Loucy (cell line): ENCODE results near the gene AEBP2.
"Not testable (repeated sequence)": the region's sequence is repeated elsewhere in the genome, so short reads cannot be mapped to it uniquely, and the experiment has no call there.

Source experiments
- H2AFZ ChIP-seq: fragments of 200-600 bp; sonication (generic); 2 replicates; pipeline ENCODE4 v1.6.0; 2016; ENCODE audit warnings: antibody characterized with exemption, mild to moderate bottlenecking, low read length, moderate library complexity
- H3F3A ChIP-seq: fragments of 200-600 bp; 2 replicates; pipeline ENCODE4 v1.6.0; 2016; ENCODE audit warnings: antibody characterized with exemption, low read depth, mild to moderate bottlenecking
- H3K27me3 ChIP-seq: fragments of 200-600 bp; sonication (generic); 2 replicates; pipeline ENCODE4 v1.6.1; 2014; ENCODE audit warnings: low read length, mild to moderate bottlenecking; ENCODE audit not compliant: insufficient read depth, poor library complexity, severe bottlenecking
- H3K36me3 ChIP-seq: fragments of 200-600 bp; sonication (generic); 2 replicates; pipeline ENCODE4 v1.6.1; 2016; ENCODE audit warnings: low read length; ENCODE audit not compliant: insufficient read depth
- H3K4me1 ChIP-seq: fragments of 200-600 bp; sonication (generic); 2 replicates; pipeline ENCODE4 v1.5.1; 2014; ENCODE audit warnings: low read length, mild to moderate bottlenecking; ENCODE audit not compliant: insufficient read depth, poor library complexity, severe bottlenecking
- H3K4me2 ChIP-seq: fragments of 200-600 bp; sonication (generic); 2 replicates; pipeline ENCODE4 v1.6.0; 2014; ENCODE audit warnings: antibody characterized with exemption, low read length, low read depth, mild to moderate bottlenecking; ENCODE audit not compliant: poor library complexity, severe bottlenecking
- H3K4me3 ChIP-seq: fragments of 200-600 bp; sonication (generic); 2 replicates; pipeline ENCODE4 v1.5.1; 2014; ENCODE audit warnings: low read length, mild to moderate bottlenecking, mixed read lengths; ENCODE audit not compliant: poor library complexity, severe bottlenecking
- H3K79me2 ChIP-seq: fragments of 200-600 bp; sonication (generic); 2 replicates; pipeline ENCODE4 v1.6.1; 2014; ENCODE audit warnings: low read length; ENCODE audit not compliant: insufficient read depth
- H3K9ac ChIP-seq: fragments of 200-600 bp; sonication (generic); 2 replicates; pipeline ENCODE4 v1.6.0; 2014; ENCODE audit warnings: mild to moderate bottlenecking, low read depth, low read length, moderate library complexity; ENCODE audit not compliant: poor library complexity, severe bottlenecking
- H3K9me2 ChIP-seq: fragments of 200-600 bp; sonication (generic); replicated peaks from 2 replicates; pipeline ENCODE4 v1.6.1; 2016; ENCODE audit warnings: low read depth, low read length, mixed read lengths
- H3K9me3 ChIP-seq: fragments of 200-600 bp; sonication (generic); 2 replicates; pipeline ENCODE4 v1.6.1; 2014; ENCODE audit warnings: mild to moderate bottlenecking, antibody characterized with exemption, low read length, low read depth; ENCODE audit not compliant: insufficient read depth
- H4K20me1 ChIP-seq: fragments of 200-600 bp; sonication (generic); 2 replicates; pipeline ENCODE4 v1.6.0; 2014; ENCODE audit warnings: antibody characterized with exemption, low read length, mild to moderate bottlenecking; ENCODE audit not compliant: insufficient read depth, poor library complexity, severe bottlenecking
- EZH2phosphoT487 ChIP-seq: fragments of 200-600 bp; IDR thresholded peaks from 2 replicates; pipeline ENCODE4 v1.6.1; 2018; ENCODE audit warnings: antibody characterized with exemption, mild to moderate bottlenecking, moderate library complexity, borderline replicate concordance
- TF ChIP-seq, protein P1 (sequence below): fragments of 200-600 bp; sonication (generic); conservative IDR thresholded peaks from 2 replicates; pipeline ENCODE4 v1.5.1; 2014; ENCODE audit warnings: mild to moderate bottlenecking, antibody characterized with exemption, low read length

The AEBP2 gene

DNA sequence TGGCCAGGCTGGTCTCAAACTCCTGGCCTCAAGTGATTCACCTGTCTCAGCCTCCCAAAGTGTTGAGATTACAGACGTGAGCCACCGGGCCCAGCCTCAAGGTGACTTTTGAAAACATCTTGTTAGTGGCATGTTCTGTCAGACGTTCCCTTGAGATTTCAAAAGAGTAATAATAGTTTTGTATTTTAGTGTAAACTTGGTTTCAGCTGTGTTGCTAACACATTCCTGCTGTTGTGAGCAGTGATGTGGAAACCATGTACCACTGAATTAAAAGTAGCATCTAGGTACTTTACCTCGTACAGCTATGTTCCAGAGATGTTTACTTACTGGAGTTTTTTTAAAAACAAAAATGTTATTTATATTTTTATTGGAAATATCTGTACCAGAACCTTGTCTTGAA, 111.3 kb downstream of the AEBP2 start:
- Histone ChIP-seq H3K4me3 (no peak overlapping the region), H3K36me3 (no peaks in the 10 kb centered on the region), H3K9ac (no peak overlapping the region), H3F3A (no peaks in the 10 kb centered on the region), H2AFZ (no peak overlapping the region), H3K9me2 (no peaks in the 10 kb centered on the region), H4K20me1 (no peaks in the 10 kb centered on the region), H3K79me2 (no peaks in the 10 kb centered on the region), H3K27me3 (no peaks in the 10 kb centered on the region), H3K9me3 (no peaks in the 10 kb centered on the region), H3K4me2 (no peak overlapping the region), H3K4me1 (no peaks in the 10 kb centered on the region)
- no peak for TF ChIP-seq EZH2phosphoT487
- TF ChIP-seq, protein P1, sequence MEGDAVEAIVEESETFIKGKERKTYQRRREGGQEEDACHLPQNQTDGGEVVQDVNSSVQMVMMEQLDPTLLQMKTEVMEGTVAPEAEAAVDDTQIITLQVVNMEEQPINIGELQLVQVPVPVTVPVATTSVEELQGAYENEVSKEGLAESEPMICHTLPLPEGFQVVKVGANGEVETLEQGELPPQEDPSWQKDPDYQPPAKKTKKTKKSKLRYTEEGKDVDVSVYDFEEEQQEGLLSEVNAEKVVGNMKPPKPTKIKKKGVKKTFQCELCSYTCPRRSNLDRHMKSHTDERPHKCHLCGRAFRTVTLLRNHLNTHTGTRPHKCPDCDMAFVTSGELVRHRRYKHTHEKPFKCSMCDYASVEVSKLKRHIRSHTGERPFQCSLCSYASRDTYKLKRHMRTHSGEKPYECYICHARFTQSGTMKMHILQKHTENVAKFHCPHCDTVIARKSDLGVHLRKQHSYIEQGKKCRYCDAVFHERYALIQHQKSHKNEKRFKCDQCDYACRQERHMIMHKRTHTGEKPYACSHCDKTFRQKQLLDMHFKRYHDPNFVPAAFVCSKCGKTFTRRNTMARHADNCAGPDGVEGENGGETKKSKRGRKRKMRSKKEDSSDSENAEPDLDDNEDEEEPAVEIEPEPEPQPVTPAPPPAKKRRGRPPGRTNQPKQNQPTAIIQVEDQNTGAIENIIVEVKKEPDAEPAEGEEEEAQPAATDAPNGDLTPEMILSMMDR = no peak

DNA sequence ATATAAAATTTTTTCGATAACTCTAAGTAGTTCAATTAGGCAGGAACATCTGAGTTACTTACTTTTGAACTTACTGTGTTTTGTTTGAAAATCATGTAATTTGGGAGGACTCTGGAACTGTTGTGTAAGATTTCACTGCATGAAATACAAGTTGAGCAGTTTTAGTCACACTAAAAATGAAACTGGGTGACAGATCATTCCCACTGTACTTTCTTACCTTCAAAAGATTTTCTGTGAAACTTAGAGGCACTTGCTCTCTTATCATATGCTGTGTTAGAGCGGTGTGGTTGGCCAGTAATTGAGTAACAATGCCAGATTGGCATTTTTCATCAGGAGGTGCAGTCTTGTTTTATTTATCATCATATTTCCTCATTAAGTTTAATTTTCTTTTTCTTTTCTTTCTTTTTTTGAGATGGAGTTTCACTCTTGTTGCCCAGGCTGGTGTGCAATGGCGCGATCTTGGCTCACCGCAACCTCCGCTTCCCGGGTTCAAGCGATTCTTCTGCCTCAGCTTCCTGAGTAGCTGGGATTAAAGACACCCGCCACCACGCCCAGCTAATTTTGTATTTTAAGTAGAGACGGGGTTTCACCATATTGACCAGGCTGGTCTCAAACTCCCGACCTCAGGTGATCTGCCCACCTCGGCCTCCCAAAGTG, 113.3 kb downstream of the AEBP2 start:
- not testable (repeated sequence) for H3K4me1 ChIP-seq, H2AFZ ChIP-seq, H3K36me3 ChIP-seq, H3K9ac ChIP-seq, H3K4me2 ChIP-seq, H3K79me2 ChIP-seq, H3K9me2 ChIP-seq, H3K4me3 ChIP-seq, H3F3A ChIP-seq, H3K9me3 ChIP-seq, H3K27me3 ChIP-seq, H4K20me1 ChIP-seq

DNA sequence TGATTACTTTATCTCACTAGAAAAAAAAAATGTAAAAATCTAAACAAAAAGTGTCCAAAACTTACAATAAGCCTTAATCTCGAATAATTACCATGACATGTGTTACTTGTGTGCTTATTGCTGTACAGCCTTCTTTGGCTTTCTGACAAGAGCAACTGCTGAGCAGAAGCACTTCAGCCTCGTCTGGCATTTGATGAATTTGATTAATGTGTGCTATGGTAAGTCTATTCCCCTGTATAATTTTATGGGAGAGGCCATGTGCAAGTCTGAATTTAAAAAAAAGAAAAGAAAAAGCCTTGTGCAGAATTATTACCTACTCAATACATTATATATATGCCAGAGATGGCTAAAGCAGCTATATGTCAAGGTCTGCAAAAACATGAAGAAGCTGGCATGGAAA, 113.9 kb downstream of the AEBP2 start:
- Histone ChIP-seq H3K9me2 (no peaks in the 10 kb centered on the region), H3K4me1 (no peaks in the 10 kb centered on the region), H3F3A (no peaks in the 10 kb centered on the region), H3K4me3 (no peak overlapping the region), H3K36me3 (no peaks in the 10 kb centered on the region), H3K9me3 (no peaks in the 10 kb centered on the region), H3K79me2 (no peaks in the 10 kb centered on the region), H4K20me1 (no peaks in the 10 kb centered on the region), H3K27me3 (no peaks in the 10 kb centered on the region), H3K9ac (no peak overlapping the region), H2AFZ (no peak overlapping the region), H3K4me2 (no peak overlapping the region)
- TF ChIP-seq, protein P1 = no peak

DNA sequence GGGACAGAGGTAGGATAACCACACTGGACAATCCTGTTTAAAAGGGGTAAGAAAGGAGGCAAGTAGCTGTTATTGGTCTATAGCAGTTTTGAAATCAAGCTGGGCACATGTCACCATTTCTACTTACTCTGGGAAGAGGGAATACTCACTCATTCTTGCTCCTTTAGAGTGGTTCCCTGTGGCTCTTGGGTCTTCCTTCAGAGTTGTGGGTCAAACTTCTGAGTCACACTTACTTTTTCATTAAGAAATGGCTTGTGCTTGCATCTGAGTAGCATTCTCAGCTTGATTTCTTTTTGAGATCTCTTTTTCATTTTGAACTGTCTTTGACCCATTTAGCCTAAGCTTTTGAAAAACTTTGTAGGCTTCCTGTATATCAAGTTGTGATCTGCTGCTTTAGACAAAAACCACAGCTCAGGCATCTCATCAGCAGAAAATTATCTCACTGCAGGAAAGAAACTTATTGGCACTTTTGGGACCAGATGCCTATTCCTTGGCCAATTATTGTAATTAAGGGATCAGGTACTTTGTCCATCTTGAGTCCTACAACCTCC, 122.2 kb downstream of the AEBP2 start:
- H2AFZ ChIP-seq = no peak overlapping the region
- H3K9me3 ChIP-seq = no peaks in the 10 kb centered on the region
- H3K36me3 ChIP-seq = no peaks in the 10 kb centered on the region
- H3K9ac ChIP-seq = no peak overlapping the region
- peaks cover 10% of the 10 kb centered on the region for H3K4me1 ChIP-seq
- no peaks in the 10 kb centered on the region for H3K79me2 ChIP-seq
- no peak overlapping the region for H3K4me2 ChIP-seq
- no peaks in the 10 kb centered on the region for H3F3A ChIP-seq
- TF ChIP-seq, protein P1 = no peak
- TF ChIP-seq EZH2phosphoT487 = no peak
- no peaks in the 10 kb centered on the region for H4K20me1 ChIP-seq
- no peak overlapping the region for H3K4me3 ChIP-seq
- no peaks in the 10 kb centered on the region for H3K9me2 ChIP-seq
- H3K27me3 ChIP-seq = no peaks in the 10 kb centered on the region
